Neural cell (in vitro differentiated cells): Measurements from ENCODE around the gene ZNF628.

Experiments used
- EP300 ChIP-seq: fragments of 450-650 bp; conservative IDR thresholded peaks from 2 replicates; pipeline ENCODE4 v1.6.1; 2014; ENCODE audit warnings: antibody characterized with exemption, mild to moderate bottlenecking, moderate library complexity; ENCODE audit not compliant: poor library complexity, severe bottlenecking
- EZH2 ChIP-seq: fragments of 200-600, 300-800 bp; shearing (Covaris generic), sonication (generic); IDR thresholded peaks from 2 replicates; pipeline ENCODE4 v1.6.1; 2014; ENCODE audit warnings: antibody characterized with exemption, low read length, borderline replicate concordance, mild to moderate bottlenecking; ENCODE audit not compliant: insufficient read depth, poor library complexity, severe bottlenecking
- MXI1 ChIP-seq: fragments of 450-650 bp; conservative IDR thresholded peaks from 2 replicates; pipeline ENCODE4 v1.6.1; 2014; ENCODE audit warnings: antibody characterized with exemption, mild to moderate bottlenecking; ENCODE audit not compliant: poor library complexity, severe bottlenecking
- POLR2AphosphoS5 ChIP-seq: IDR thresholded peaks from 2 replicates; pipeline ENCODE4 v1.6.1; 2012
- RAD21 ChIP-seq: fragments of 450-650 bp; conservative IDR thresholded peaks from 2 replicates; pipeline ENCODE4 v1.6.1; 2014; ENCODE audit warnings: antibody characterized with exemption, mild to moderate bottlenecking, moderate library complexity
- SMC3 ChIP-seq: fragments of 450-650 bp; conservative IDR thresholded peaks from 2 replicates; pipeline ENCODE4 v1.6.1; 2014; ENCODE audit warnings: antibody characterized with exemption, mild to moderate bottlenecking, moderate library complexity; ENCODE audit not compliant: poor library complexity
- TAF1 ChIP-seq: IDR thresholded peaks from 2 replicates; pipeline ENCODE4 v1.6.1; 2012; ENCODE audit warnings: low read depth
- TF ChIP-seq, protein P1 (sequence below): fragments of 450-650 bp; IDR thresholded peaks from 2 replicates; pipeline ENCODE4 v1.5.1; 2014; ENCODE audit warnings: antibody characterized with exemption, mild to moderate bottlenecking, moderate library complexity; ENCODE audit not compliant: poor library complexity, severe bottlenecking
- TF ChIP-seq, protein P2 (sequence below): IDR thresholded peaks from 2 replicates; pipeline ENCODE4 v1.6.1; 2012; ENCODE audit warnings: borderline replicate concordance

DNA sequence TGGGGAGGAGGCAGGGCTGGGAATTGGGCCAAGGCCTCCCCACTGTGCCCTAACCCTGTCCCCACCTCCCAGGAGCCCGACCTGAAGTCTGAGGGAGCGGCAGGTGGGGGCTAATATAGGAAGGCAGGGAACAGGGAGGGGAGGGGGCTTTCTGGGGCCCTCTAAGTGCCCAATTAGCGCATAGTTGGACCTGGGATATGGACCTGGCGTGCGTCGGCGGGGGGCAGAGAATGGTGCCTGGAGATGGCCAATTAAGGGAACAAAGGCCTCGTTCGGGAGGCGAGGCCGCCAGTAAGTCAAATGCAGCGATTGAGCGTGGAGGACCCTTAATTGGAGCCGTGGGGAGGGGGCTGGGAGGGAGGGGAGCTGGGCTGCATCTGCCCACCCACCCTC, 11.8 kb upstream of the ZNF628 start, which contains the start of gene C19orf85:
- no peak for TF ChIP-seq POLR2AphosphoS5
- TF ChIP-seq, protein P1, sequence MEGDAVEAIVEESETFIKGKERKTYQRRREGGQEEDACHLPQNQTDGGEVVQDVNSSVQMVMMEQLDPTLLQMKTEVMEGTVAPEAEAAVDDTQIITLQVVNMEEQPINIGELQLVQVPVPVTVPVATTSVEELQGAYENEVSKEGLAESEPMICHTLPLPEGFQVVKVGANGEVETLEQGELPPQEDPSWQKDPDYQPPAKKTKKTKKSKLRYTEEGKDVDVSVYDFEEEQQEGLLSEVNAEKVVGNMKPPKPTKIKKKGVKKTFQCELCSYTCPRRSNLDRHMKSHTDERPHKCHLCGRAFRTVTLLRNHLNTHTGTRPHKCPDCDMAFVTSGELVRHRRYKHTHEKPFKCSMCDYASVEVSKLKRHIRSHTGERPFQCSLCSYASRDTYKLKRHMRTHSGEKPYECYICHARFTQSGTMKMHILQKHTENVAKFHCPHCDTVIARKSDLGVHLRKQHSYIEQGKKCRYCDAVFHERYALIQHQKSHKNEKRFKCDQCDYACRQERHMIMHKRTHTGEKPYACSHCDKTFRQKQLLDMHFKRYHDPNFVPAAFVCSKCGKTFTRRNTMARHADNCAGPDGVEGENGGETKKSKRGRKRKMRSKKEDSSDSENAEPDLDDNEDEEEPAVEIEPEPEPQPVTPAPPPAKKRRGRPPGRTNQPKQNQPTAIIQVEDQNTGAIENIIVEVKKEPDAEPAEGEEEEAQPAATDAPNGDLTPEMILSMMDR, result no peak
- TF ChIP-seq EZH2, result no peak
- no peak for TF ChIP-seq TAF1
- TF ChIP-seq, protein P2, sequence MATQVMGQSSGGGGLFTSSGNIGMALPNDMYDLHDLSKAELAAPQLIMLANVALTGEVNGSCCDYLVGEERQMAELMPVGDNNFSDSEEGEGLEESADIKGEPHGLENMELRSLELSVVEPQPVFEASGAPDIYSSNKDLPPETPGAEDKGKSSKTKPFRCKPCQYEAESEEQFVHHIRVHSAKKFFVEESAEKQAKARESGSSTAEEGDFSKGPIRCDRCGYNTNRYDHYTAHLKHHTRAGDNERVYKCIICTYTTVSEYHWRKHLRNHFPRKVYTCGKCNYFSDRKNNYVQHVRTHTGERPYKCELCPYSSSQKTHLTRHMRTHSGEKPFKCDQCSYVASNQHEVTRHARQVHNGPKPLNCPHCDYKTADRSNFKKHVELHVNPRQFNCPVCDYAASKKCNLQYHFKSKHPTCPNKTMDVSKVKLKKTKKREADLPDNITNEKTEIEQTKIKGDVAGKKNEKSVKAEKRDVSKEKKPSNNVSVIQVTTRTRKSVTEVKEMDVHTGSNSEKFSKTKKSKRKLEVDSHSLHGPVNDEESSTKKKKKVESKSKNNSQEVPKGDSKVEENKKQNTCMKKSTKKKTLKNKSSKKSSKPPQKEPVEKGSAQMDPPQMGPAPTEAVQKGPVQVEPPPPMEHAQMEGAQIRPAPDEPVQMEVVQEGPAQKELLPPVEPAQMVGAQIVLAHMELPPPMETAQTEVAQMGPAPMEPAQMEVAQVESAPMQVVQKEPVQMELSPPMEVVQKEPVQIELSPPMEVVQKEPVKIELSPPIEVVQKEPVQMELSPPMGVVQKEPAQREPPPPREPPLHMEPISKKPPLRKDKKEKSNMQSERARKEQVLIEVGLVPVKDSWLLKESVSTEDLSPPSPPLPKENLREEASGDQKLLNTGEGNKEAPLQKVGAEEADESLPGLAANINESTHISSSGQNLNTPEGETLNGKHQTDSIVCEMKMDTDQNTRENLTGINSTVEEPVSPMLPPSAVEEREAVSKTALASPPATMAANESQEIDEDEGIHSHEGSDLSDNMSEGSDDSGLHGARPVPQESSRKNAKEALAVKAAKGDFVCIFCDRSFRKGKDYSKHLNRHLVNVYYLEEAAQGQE, result no peak
- TF ChIP-seq RAD21, result no peak
- no peak for TF ChIP-seq EP300
- no peak for TF ChIP-seq SMC3
- TF ChIP-seq MXI1, result no peak
